ENCODE data around the gene PRUNE1.

DNA sequence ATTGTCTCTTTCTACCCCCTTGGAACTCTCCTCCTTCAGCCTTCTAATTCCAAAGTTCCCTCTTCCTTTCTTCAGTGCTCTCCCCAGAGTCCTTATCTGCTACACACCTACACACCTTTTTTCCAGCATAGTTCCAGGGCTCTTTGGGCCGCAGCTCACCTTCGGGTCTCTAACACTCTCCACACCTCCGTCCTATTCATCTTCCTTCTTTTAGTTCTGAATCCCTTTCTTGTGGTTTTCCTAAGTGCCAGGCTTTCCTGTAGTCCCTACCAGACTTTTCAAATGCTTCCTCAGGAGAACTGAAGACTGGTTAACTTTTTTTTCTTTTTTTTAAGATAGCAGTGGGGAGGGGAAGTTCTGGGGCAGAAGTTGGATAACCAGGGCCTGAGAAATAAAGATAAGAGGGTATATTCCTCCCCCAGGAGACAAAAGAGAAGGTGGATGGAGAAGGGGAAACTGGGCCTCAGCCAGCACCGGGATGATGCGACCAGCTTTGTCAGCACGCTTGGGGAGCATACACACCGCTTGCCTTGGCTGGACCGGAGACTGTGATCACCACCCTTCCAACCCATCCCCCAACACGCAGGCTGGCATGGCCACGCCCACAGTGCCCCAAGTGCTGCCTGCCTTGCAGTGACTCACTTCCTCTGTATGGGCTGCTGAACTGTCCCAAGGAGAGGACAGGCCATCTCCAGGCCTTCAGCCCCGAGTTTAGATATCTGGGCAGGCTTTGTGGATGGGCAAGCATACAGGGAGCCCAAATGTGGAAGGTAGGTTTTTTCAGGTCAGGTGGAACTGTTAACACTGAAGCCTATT lies 31.2 kb upstream of the PRUNE1 start:
- no peak for TF ChIP-seq TAF1 (IDR thresholded peaks at IDR 0.05; ENCODE audit: low read depth)
- no peak for TF ChIP-seq CEBPB (IDR thresholded peaks at IDR 0.05)
- peak; percentile 27; the same call in 1 of the 2 replicates for TF ChIP-seq EGR1 (IDR thresholded peaks at IDR 0.05)
- 0 out of 2 replicates have a peak, but pooled peaks have one; percentile 16 for TF ChIP-seq YY1 (IDR thresholded peaks at IDR 0.05; ENCODE audit: low read depth)

All from Ishikawa (cell line).